GM23338 (cell line): ENCODE measurements around the gene ZNF280D. TPM values are rescaled to one million over a fixed set of nuclear protein-coding genes. Genes with fewer than 3 reads are reported as not detected.

Source experiments
- ATAC-seq: fragments of 200-7000 bp; cut with Tn5 transposase; 3 replicates; pipeline ENCODE4 v1.9.1; 2020
- DNase-seq: peaks from one replicate; pipeline ENCODE4 v3.0.0-alpha.2; 2015; ENCODE audit warnings: low spot score
- H2AFZ ChIP-seq: fragments of 200-600 bp; sonication (generic); 2 replicates; pipeline ENCODE4 v1.8.0; 2016; ENCODE audit warnings: antibody characterized with exemption, mild to moderate bottlenecking, moderate library complexity
- H3F3A ChIP-seq: fragments of 200-600 bp; sonication (generic); replicated peaks from 2 replicates; pipeline ENCODE4 v1.8.0; 2017; ENCODE audit warnings: antibody characterized with exemption, mixed run types, low read depth
- H3K27ac ChIP-seq: fragments of 200-600 bp; sonication (generic); 2 replicates; pipeline ENCODE4 v1.6.1; 2016; ENCODE audit warnings: low read depth
- H3K27me3 ChIP-seq: fragments of 200-600 bp; sonication (generic); 2 replicates; pipeline ENCODE4 v1.8.0; 2016; ENCODE audit warnings: mild to moderate bottlenecking, mixed run types, moderate library complexity; ENCODE audit not compliant: insufficient read depth
- H3K36me3 ChIP-seq: fragments of 200-600 bp; sonication (generic); 2 replicates; pipeline ENCODE4 v1.8.0; 2016; ENCODE audit warnings: mild to moderate bottlenecking; ENCODE audit not compliant: insufficient read depth
- H3K4me1 ChIP-seq: fragments of 200-600 bp; sonication (generic); 2 replicates; pipeline ENCODE4 v1.8.0; 2016; ENCODE audit warnings: mild to moderate bottlenecking, moderate library complexity; ENCODE audit not compliant: insufficient read depth
- H3K4me2 ChIP-seq: fragments of 200-600 bp; sonication (generic); 2 replicates; pipeline ENCODE4 v1.7.1; 2017; ENCODE audit warnings: mixed run types
- H3K4me3 ChIP-seq: fragments of 200-600 bp; sonication (generic); 2 replicates; pipeline ENCODE4 v1.6.1; 2016; ENCODE audit warnings: mixed run types
- H3K79me2 ChIP-seq: fragments of 200-600 bp; sonication (generic); replicated peaks from 2 replicates; pipeline ENCODE4 v1.8.0; 2017; ENCODE audit warnings: mild to moderate bottlenecking; ENCODE audit not compliant: insufficient read depth
- H3K9me2 ChIP-seq: fragments of 200-600 bp; sonication (generic); 2 replicates; pipeline ENCODE4 v1.8.0; 2017; ENCODE audit not compliant: insufficient read depth
- H4K20me1 ChIP-seq: fragments of 200-600 bp; sonication (generic); replicated peaks from 2 replicates; pipeline ENCODE4 v1.8.0; 2017; ENCODE audit warnings: mild to moderate bottlenecking; ENCODE audit not compliant: insufficient read depth
- H3K27ac Mint-ChIP-seq: 2 replicates; pipeline ENCODE4 v1.8.0; 2020; ENCODE audit warnings: inconsistent platforms, mild to moderate bottlenecking, moderate library complexity, mixed read lengths
- H3K27me3 Mint-ChIP-seq: 3 replicates; pipeline ENCODE4 v1.8.0; 2022; ENCODE audit warnings: low read depth, mild to moderate bottlenecking, moderate library complexity, mixed read lengths, inconsistent platforms; ENCODE audit not compliant: insufficient read depth, poor library complexity
- H3K36me3 Mint-ChIP-seq: 3 replicates; pipeline ENCODE4 v1.8.0; 2021; ENCODE audit warnings: low read depth, mild to moderate bottlenecking, inconsistent platforms, moderate library complexity, mixed read lengths
- H3K4me1 Mint-ChIP-seq: 3 replicates; pipeline ENCODE4 v1.8.0; 2020; ENCODE audit warnings: mild to moderate bottlenecking, inconsistent platforms, mixed read lengths
- H3K4me3 Mint-ChIP-seq: 3 replicates; pipeline ENCODE4 v1.8.0; 2021; ENCODE audit warnings: moderate library complexity, mild to moderate bottlenecking, inconsistent platforms, mixed read lengths
- H3K9me3 Mint-ChIP-seq: 3 replicates; pipeline ENCODE4 v1.8.0; 2020; ENCODE audit warnings: moderate library complexity, mild to moderate bottlenecking, inconsistent platforms, mixed read lengths
- CREB1 ChIP-seq: fragments of 250-450 bp; sonication (Bioruptor Pico); IDR thresholded peaks from 2 replicates; pipeline ENCODE4 v1.5.0; 2020; ENCODE audit warnings: low read depth, mild to moderate bottlenecking, moderate library complexity
- CTCF ChIP-seq, 2 experiments: fragments of 200-600 bp in 1 of 2; sonication (generic) in 1 of 2; conservative IDR thresholded peaks; 2 replicates each; pipeline versions ENCODE4 v1.5.1 to v1.6.1; 2016 to 2017; ENCODE audit warnings: antibody characterized with exemption in 2 of 2, low read depth in 2 of 2, mild to moderate bottlenecking in 2 of 2, moderate library complexity in 1 of 2
- ETS1 ChIP-seq: IDR thresholded peaks from 2 replicates; pipeline ENCODE4 v1.6.1; 2016; ENCODE audit warnings: antibody characterized with exemption
- EZH2 ChIP-seq: fragments of 200-600 bp; sonication (generic); IDR thresholded peaks from one replicate; pipeline ENCODE4 v1.8.0; 2017; ENCODE audit warnings: antibody characterized with exemption, mild to moderate bottlenecking, low read depth; ENCODE audit not compliant: unreplicated experiment
- EZH2phosphoT487 ChIP-seq: fragments of 200-600 bp; sonication (generic); IDR thresholded peaks from one replicate; pipeline ENCODE4 v1.8.1; 2018; ENCODE audit warnings: antibody characterized with exemption; ENCODE audit not compliant: unreplicated experiment
- JUNB ChIP-seq: IDR thresholded peaks from one replicate; pipeline ENCODE4 v1.6.1; 2016; ENCODE audit warnings: antibody characterized with exemption; ENCODE audit not compliant: unreplicated experiment
- NANOG ChIP-seq: IDR thresholded peaks from 2 replicates; pipeline ENCODE4 v1.6.1; 2016; ENCODE audit warnings: antibody characterized with exemption, borderline replicate concordance
- POLR2AphosphoS5 ChIP-seq: IDR thresholded peaks from 2 replicates; pipeline ENCODE4 v1.6.1; 2016; ENCODE audit warnings: antibody characterized with exemption, low read depth
- REST ChIP-seq: IDR thresholded peaks from one replicate; pipeline ENCODE4 v1.6.1; 2018; ENCODE audit warnings: antibody characterized with exemption; ENCODE audit not compliant: unreplicated experiment
- STAT1 ChIP-seq: IDR thresholded peaks from one replicate; pipeline ENCODE4 v1.6.1; 2016; ENCODE audit warnings: antibody characterized with exemption; ENCODE audit not compliant: unreplicated experiment
- ZNF114 ChIP-seq: fragments of 250-450 bp; sonication (Bioruptor Pico); IDR thresholded peaks from 2 replicates; pipeline ENCODE4 v1.5.0; 2020; ENCODE audit warnings: mild to moderate bottlenecking, moderate library complexity
- ZNF331 ChIP-seq: fragments of 250-450 bp; sonication (Bioruptor Pico); IDR thresholded peaks from 2 replicates; pipeline ENCODE4 v1.5.0; 2020; ENCODE audit warnings: low read depth, mild to moderate bottlenecking, moderate library complexity
- polyA plus RNA-seq: library from polyadenylated mRNA; unstranded; fragments of >200 nt; fragmentation: Nextera tagmentation; extraction: Ambion mirVana; gene quantifications from 2 replicates; pipeline ENCODE4 v1.2.1, GENCODE V29; 2016
- total RNA-seq: library from RNA; depleted of rRNA; stranded (reverse); fragments of >200 nt; shearing (Covaris generic); gene quantifications from 2 replicates; pipeline ENCODE4 v1.2.3, GENCODE V29; 2014

Gene ZNF280D
- total and polyA plus RNA-seq, 2 experiments from 2014 or later = 23.3 to 32.5 TPM

- TF ChIP-seq CTCF (conservative IDR thresholded peaks at IDR 0.05; ENCODE audit: low read depth in 2 of 2) (no peak), JUNB (no peak), ETS1 (no peak), NANOG (no peak), ZNF331 (no peak), POLR2AphosphoS5 (no peak)
Observed at GRCh38 chr15:56767315-56767714, 34.0 kb upstream of the ZNF280D start (continued).

- H3K79me2 ChIP-seq = no peaks in the 10 kb centered on the region
- H3K27ac Mint-ChIP-seq = no peak overlapping the region
- H3K4me3 Mint-ChIP-seq = no peak overlapping the region
- no peaks in the 10 kb centered on the region for H3K9me2 ChIP-seq
- no peak for DNase-seq
- H3K9me3 Mint-ChIP-seq = no peaks in the 10 kb centered on the region
- no peak overlapping the region for H3K4me3 ChIP-seq
- no peaks in the 10 kb centered on the region for H3K36me3 Mint-ChIP-seq
- no peak for ATAC-seq
- no peaks in the 10 kb centered on the region for H3K36me3 ChIP-seq
- H3F3A ChIP-seq = no peaks in the 10 kb centered on the region
- no peaks in the 10 kb centered on the region for H3K27me3 Mint-ChIP-seq
- H3K4me1 Mint-ChIP-seq = peaks cover 4% of the 10 kb centered on the region; the same call in 2 of the 3 replicates
- no peaks in the 10 kb centered on the region for H4K20me1 ChIP-seq
- H3K4me1 ChIP-seq = no peaks in the 10 kb centered on the region
- no peaks in the 10 kb centered on the region for H3K27me3 ChIP-seq
- H2AFZ ChIP-seq = no peak overlapping the region
- no peak overlapping the region for H3K4me2 ChIP-seq
- no peak overlapping the region for H3K27ac ChIP-seq
- TF ChIP-seq EZH2phosphoT487 (no peak), CTCF (conservative IDR thresholded peaks at IDR 0.05; ENCODE audit: low read depth in 2 of 2) (no peak), STAT1 (no peak), CREB1 (no peak), REST (no peak), ETS1 (no peak), JUNB (no peak), EZH2 (no peak), POLR2AphosphoS5 (no peak), ZNF114 (CRISPR knock-in tag) (no peak)
Observed at GRCh38 chr15:56765251-56765650, 31.9 kb upstream of the ZNF280D start.
